HG02973 (cell line): Measurements from ENCODE around the gene ZSCAN22.

ENCODE experiments used
- ATAC-seq: cut with Tn5 transposase; IDR thresholded peaks from one replicate; pipeline ENCODE4 v1.9.1; 2021; ENCODE audit warnings: moderate library complexity; ENCODE audit not compliant: unreplicated experiment

Gene ZSCAN22

DNA sequence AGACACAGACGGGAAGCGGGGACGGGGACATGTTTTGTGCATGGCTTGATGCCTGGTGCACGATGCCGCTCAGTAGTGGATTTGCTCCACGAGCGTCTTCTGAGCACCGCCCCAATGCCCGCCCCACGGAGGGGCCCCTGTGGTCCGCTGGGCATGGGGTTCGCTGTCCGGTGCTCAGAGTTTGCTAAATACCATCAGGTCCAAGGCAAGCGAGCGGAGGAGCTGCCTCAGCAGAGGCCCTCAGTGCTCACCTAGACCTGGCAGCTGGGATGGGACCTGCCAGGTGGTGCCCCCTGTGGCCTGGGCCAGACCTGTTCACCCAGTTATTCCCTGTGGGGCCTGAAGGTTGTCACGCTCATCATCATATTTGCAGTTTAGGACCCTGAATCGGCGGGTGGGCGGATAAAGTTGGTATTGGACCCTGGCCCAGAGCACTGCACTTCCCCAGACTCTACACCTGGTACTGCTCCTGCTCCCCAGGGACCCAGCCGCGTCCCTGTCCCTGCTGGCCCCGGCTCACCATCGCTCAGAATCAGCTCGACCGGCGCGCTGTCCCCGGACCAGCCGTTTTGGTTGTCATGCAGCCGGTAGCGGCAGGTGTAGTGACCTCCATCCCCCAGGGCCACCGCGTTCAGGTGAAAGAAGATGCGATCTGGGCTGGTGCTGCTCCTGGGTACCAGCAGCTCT lies 24.2 kb downstream of the ZSCAN22 start:
- no peak for ATAC-seq

GRCh38 chr19:58351558-58351878 lies 24.7 kb downstream of the ZSCAN22 start:
- ATAC-seq: no peak

GRCh38 chr19:58351990-58352755 lies 25.4 kb downstream of the ZSCAN22 start:
- no peak for ATAC-seq

DNA sequence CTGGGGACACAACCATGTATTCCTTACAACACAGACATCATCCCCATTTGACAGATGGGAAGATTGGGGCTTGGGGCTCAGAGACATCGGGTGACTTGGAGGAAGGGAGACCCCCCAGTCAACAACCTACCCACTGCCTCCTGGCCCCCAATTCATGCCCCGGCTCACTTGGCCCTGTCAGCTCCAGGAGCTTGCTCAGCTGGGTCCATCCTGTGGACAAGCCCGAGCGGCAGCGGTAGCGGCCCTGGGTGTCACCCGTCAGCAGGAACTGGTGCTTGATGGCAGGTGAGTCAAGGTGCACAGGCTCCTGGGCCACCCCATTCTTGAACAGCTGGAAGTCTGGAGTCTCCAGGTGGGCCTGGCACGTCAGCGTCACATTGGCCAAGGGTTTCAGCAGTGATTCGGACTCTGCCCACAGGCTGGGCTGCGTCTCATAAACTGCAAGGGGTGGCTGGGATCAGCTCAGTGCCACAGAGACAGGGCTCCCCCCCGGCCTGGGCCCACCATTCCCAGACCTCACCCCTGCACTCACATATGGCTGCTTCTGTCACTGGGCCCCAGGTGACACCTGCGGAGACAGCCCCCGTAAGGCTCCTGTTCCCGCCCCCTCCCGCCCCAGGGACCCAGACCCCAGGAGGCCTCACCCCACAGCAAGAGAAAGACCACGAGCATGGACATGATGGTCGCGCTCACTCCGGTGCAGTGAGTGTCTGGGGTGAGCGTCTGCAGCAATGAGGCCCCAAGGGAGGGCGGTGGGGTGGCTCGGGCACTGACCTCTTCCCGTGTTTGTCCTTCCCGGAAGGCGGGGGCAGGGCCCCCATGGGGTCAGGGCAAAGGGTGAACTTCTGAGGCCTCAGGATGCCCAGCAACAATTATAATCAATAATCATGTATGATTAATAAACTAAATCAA lies 26.2 kb downstream of the ZSCAN22 start, which contains the start of gene A1BG:
Gene A1BG (minus strand): TSS at position 733 of the 912 bp plus-strand sequence. CDS start 55 bp downstream, at position 678.
- no peak for ATAC-seq

DNA sequence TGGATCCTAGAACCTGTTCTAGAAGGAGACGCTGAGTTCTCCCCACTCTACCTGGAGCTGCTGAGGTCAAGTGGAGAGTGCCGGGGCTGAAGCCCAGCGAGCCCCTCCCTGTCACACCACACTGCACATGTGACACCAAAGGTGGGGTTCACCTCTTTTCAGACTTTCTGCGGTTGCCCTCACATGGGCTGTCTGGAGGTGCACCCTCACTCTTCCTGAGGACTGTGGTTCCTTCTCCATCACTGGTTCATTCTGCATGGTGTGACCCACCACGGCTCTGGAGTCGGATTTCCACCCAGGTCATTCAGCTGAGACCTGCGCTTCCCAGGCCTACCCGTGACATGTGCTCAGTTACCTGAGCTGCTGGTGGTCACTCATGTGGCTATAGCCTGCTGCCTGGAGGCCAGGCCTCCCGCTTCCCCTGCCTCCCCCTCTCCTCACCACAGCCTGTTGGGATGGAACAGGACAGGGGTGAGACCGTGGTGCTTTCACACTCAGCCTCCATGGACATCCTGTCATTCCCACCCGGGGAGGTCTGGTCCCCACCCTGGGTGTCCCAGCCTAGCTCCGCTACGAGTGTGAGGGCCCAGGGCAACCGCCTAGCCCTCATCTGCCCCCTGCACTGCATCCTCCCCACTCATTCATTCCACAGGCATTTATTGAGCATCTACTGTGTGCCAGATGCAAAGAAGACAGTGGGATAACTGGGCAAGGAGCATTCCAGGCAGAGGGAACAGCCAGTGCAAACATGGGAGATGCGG lies 27.1 kb downstream of the ZSCAN22 start:
- no peak for ATAC-seq

DNA sequence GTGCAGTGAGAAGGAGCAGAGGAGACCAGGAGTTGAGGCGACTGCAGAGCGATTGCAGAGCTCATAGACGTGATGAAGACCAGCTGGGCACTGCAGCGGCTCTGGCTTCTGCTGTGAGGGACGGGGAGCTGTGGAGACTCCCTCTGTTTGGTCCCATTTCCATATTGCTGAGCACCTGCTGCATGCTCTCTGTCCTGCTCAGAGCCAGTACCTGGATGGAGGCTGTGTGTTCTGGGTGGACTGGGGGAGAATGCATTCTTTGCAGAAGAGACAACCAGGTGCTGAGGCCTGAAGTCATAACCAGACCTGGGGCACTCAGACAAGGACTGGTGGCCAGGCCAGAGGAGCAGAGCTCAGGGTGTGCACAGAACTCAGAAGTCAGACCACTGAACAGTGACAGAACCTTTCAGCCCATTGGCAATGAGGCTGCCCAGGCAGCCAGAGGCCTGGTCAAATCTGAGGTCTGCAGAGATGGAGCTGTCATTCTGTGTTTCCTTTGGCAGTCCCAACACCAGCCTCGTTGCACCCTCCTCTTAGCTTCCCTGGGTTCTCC lies 27.8 kb downstream of the ZSCAN22 start:
- ATAC-seq: no peak

- ATAC-seq: no peak
Measured at GRCh38 chr19:58355215-58355796, 28.5 kb downstream of the ZSCAN22 start.

GRCh38 chr19:58355908-58356765 lies 29.3 kb downstream of the ZSCAN22 start:
- ATAC-seq: no peak

GRCh38 chr19:58356766-58357480 lies 30.1 kb downstream of the ZSCAN22 start:
- no peak for ATAC-seq

- no peak for ATAC-seq
Measured at GRCh38 chr19:58357481-58358145, 30.8 kb downstream of the ZSCAN22 start.

DNA sequence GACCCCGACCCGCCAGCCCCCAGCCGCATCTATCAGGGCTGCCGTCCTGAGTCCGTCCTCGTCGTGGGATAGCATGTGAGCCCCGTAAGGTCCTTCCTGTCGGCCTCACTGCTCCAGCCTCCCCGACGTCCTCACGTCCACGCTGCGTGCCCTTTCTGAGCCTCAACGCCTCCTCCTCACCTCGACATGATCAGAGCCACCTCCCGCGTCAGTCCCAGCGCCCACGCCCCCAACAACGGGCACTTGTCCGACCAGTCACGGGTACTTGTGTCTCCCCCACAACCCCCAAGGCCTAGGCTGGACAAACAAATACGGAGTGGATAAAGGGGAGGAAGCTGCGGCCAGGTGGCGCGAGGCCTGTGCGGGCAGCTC lies 35.1 kb downstream of the ZSCAN22 start:
- ATAC-seq: peak; percentile 18

GRCh38 chr19:58362272-58362994 lies 35.6 kb downstream of the ZSCAN22 start, which contains the start of gene ZNF497:
ZNF497 (minus strand) TSS chr19:58362751; CDS start chr19:58357635, 5,116 bp downstream.
- ATAC-seq: peak; percentile 75

DNA sequence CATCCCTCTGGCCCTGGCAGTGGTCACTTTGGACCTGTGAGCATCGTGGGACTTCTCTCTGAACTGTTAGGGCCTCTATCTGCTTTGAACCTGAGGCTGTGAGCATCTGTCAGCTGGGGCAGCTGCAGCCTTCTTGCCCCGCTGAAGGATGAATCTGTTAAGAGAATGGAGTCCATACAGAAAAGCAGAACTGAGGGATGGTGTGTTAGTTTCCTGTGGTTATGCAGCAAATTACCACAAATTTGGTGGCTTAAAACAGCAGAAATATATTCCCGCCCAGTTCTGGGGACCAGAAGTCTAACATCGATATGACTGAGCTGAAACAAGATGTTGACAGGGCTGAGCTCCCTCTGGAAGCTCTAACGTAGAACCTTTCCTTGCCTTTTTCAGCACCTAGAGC lies 37.4 kb downstream of the ZSCAN22 start:
- no peak for ATAC-seq

DNA sequence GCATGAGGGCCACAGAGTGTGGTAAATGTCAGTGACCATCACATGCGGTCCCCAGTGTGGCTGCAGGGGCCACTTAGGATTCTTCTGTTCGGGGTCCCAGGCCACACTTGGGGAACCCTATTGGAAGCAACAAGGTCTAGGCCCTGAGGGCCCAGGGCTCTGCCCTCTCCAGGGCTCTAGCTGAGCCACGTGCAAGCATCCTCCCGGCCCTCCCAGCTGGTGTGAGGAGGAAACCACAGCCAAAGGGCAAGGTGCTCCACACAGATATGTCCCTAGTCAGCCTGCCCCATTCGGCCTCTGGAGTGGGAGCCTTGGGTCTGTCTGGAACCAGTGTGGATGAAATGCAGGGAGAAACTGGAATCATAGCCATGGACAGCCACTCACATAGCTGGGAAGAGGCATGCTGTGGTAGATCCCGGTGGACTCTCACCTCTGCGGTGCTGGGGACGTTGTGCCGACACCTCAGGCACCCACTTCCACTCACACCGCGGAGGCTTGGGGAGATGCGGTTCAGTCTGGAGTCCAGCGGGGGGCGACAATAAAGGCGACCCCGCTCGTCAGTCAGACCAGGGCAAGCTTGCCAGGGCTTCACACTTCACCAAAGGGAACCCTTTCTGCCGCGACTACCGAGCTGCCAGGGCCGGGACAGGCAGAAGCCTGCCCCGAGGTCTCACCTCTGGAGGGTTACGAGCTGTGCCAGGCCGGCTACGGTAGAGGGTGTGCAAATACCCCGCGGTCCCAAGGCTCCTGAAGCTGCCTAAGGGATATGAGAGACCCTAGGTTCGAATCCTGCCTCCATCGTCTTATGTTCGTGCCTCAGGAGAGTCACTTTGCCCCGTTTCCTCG lies 40.0 kb downstream of the ZSCAN22 start:
- ATAC-seq: no peak

GRCh38 chr19:58367698-58368454 lies 41.1 kb downstream of the ZSCAN22 start:
- ATAC-seq: no peak
